SK-MEL-5 (cell line): ENCODE measurements around the gene MRPL2. TPM values are rescaled to one million over a fixed set of nuclear protein-coding genes. Genes with fewer than 3 reads are reported as not detected.

Source experiments
- DNase-seq: peaks from one replicate; pipeline ENCODE4 v3.0.0-alpha.2; 2016; ENCODE audit warnings: low read depth, low spot score
- in situ Hi-C: cut with HindIII; loops from 2 replicates; pipeline ENCODE4 v1.10.0; 2016; ENCODE audit warnings: low sequenced_read_pairs, high pct_unique_total_duplicates, low pct_unique_long_range_greater_than_20kb
- total RNA-seq: library from RNA; depleted of rRNA; stranded (reverse); fragments of >200 nt; shearing (Covaris generic); gene quantifications from 2 replicates; pipeline ENCODE4 v1.2.3, GENCODE V29; 2014; rRNA removed

The MRPL2 gene
- total RNA-seq, 1 experiment from 2014 or later = 51.9 TPM

GRCh38 chr6:43013097-43013842 is 46.0 kb downstream of the MRPL2 start:
- in situ Hi-C loops = no loop called here
- DNase-seq = no peak

- in situ Hi-C loops = no loop called here
- no peak for DNase-seq
These were observed 46.9 kb downstream of the MRPL2 start for GRCh38 chr6:43012364-43012763.

GRCh38 chr6:43011207-43011606 is 48.0 kb downstream of the MRPL2 start:
- in situ Hi-C loops = no loop called here
- no peak for DNase-seq

GRCh38 chr6:43009124-43009523 is 50.1 kb downstream of the MRPL2 start:
- in situ Hi-C loops = no loop called here
- DNase-seq = peak; percentile 60

GRCh38 chr6:43007126-43007525 is 52.1 kb downstream of the MRPL2 start:
- in situ Hi-C loops = no loop called here

GRCh38 chr6:43006251-43006650 is 53.0 kb downstream of the MRPL2 start:
- DNase-seq = no peak
- in situ Hi-C loops = no loop called here

More at GRCh38 chr6:43007126-43007525, 52.1 kb downstream of the MRPL2 start:
- DNase-seq = no peak

GRCh38 chr6:43005844-43006243 is 53.4 kb downstream of the MRPL2 start:
- in situ Hi-C loops = no loop called here
- no peak for DNase-seq

Other genes with a start within 250 kb of the MRPL2 start
- gene RPL7L1, start 179.8 kb downstream of the MRPL2 start, total RNA-seq = 110 and 112 TPM in 2 replicates
- 6.2 and 9.7 TPM in 2 replicates for gene PTCRA, start 143.4 kb downstream of the MRPL2 start, total RNA-seq
- 38.6 and 40.1 TPM in 2 replicates for gene CNPY3, start 130.0 kb downstream of the MRPL2 start, total RNA-seq
- 0.34 TPM in 1 of 2 replicates, not detected in the other for gene GNMT, start 98.7 kb downstream of the MRPL2 start, total RNA-seq
- 15.2 and 18.4 TPM in 2 replicates for gene PEX6, start 80.3 kb downstream of the MRPL2 start, total RNA-seq
- gene PPP2R5D, start 74.9 kb downstream of the MRPL2 start, total RNA-seq = 37.3 and 39.1 TPM in 2 replicates
- gene MEA1, start 45.5 kb downstream of the MRPL2 start, total RNA-seq = 66.6 and 79.1 TPM in 2 replicates
- 61.6 and 67.9 TPM in 2 replicates for gene KLHDC3, start 45.2 kb downstream of the MRPL2 start, total RNA-seq
- 81.9 and 89.9 TPM in 2 replicates for gene RRP36, start 37.8 kb downstream of the MRPL2 start, total RNA-seq
- 18.8 and 20.2 TPM in 2 replicates for gene CUL7, start 5.6 kb downstream of the MRPL2 start, total RNA-seq
- 6.8 and 8.3 TPM in 2 replicates for gene KLC4, start 197 bp upstream of the MRPL2 start, total RNA-seq
- 19.7 TPM in 2 replicates for gene PTK7, start 16.9 kb upstream of the MRPL2 start, total RNA-seq
- gene SRF, start 111.8 kb upstream of the MRPL2 start, total RNA-seq = 16.4 and 17.6 TPM in 2 replicates
- gene CUL9, start 122.8 kb upstream of the MRPL2 start, total RNA-seq = 16.7 and 18.1 TPM in 2 replicates
- gene DNPH1, start 170.0 kb upstream of the MRPL2 start, total RNA-seq = 108 and 109 TPM in 2 replicates
- gene TTBK1, start 184.0 kb upstream of the MRPL2 start, total RNA-seq = not detected in 2 replicates
- not detected in 2 replicates for gene SLC22A7, start 238.8 kb upstream of the MRPL2 start, total RNA-seq
- gene CRIP3, start 249.4 kb upstream of the MRPL2 start, total RNA-seq = not detected in 2 replicates